Activated CD8-positive, alpha-beta T cell treated with anti-CD3 and anti-CD28 coated beads for 36 hours (primary cell): ENCODE results near the gene TXNDC17. TPM values are rescaled to one million over a fixed set of nuclear protein-coding genes. Genes with fewer than 3 reads are reported as not detected.
"Not testable (repeated sequence)": the region's sequence is repeated elsewhere in the genome, so short reads cannot be mapped to it uniquely, and the experiment has no call there.

Experiments
- ATAC-seq: fragments of 200-7000 bp; cut with Tn5 transposase; one replicate; pipeline ENCODE4 v1.10.0; 2021; ENCODE audit warnings: mild to moderate bottlenecking, moderate library complexity
- CTCF ChIA-PET: fragments of 350-600 bp; sonication (Branson Sonifier 250); formaldehyde crosslinking; loops from one replicate; lab custom pipeline; 2021; ENCODE audit warnings: antibody characterized with exemption; lab: Charles Lee
- POLR2A ChIA-PET: fragments of 350-600 bp; sonication (Branson Sonifier 250); formaldehyde crosslinking; loops from one replicate; lab custom pipeline; 2021; ENCODE audit warnings: antibody characterized with exemption; lab: Charles Lee
- DNase-seq: peaks from one replicate; pipeline ENCODE4 v3.0.0-alpha.2; 2020
- H3K27ac Mint-ChIP-seq: one replicate; pipeline ENCODE4 v1.8.0; 2021; ENCODE audit warnings: mild to moderate bottlenecking, mixed read lengths
- H3K27me3 Mint-ChIP-seq: one replicate; pipeline ENCODE4 v1.8.0; 2021; ENCODE audit warnings: mixed read lengths
- H3K36me3 Mint-ChIP-seq: one replicate; pipeline ENCODE4 v1.8.0; 2021; ENCODE audit warnings: low read depth, mixed read lengths
- H3K4me1 Mint-ChIP-seq: one replicate; pipeline ENCODE4 v1.8.0; 2021; ENCODE audit warnings: low read depth, mixed read lengths
- H3K4me3 Mint-ChIP-seq: one replicate; pipeline ENCODE4 v1.8.0; 2021; ENCODE audit warnings: mild to moderate bottlenecking, moderate library complexity, mixed read lengths
- H3K9me3 Mint-ChIP-seq: one replicate; pipeline ENCODE4 v1.8.0; 2021; ENCODE audit warnings: mixed read lengths
- CTCF ChIP-seq: fragments of 200-600 bp; IDR thresholded peaks from one replicate; pipeline ENCODE4 v1.8.0; 2022; ENCODE audit warnings: antibody characterized with exemption, mild to moderate bottlenecking
- intact Hi-C: fragments of 100-400 bp; cut with micrococcal nuclease; formaldehyde crosslinking; loops from one replicate; pipeline ENCODE4 v1.10.0; 2022
- total RNA-seq, 2 experiments: library from RNA; stranded (reverse); gene quantifications; one replicate each; pipeline ENCODE4 v1.2.3, GENCODE V29; 2021

Gene TXNDC17
- 100 to 1,000 TPM in 1 of 2 experiments, 10 to 100 TPM in 1; 100.0 to 103 TPM for total RNA-seq

- Mint-ChIP-seq H3K4me1 (peaks cover 58% of the 10 kb centered on the region), H3K9me3 (no peaks in the 10 kb centered on the region), H3K27ac (peak within 1 kb of the TSS; percentile 97), H3K27me3 (no peaks in the 10 kb centered on the region), H3K36me3 (peaks cover 37% of the 10 kb centered on the region), H3K4me3 (peak within 1 kb of the TSS; percentile 89)
- ChIA-PET CTCF (interaction anchor here (1.3 to 2.2 kb wide), 3 partner anchors 10 to 381 kb away, joined by 3 to 11 read pairs (median 4); partner anchors contain the start of genes C17orf100 and MED31), POLR2A (interaction anchor here (1.0 to 4.1 kb wide), 5 partner anchors 10 to 91 kb away, joined by 3 to 28 read pairs (median 5); partner anchors contain the start of genes C17orf100 and MED31)
- no peak for TF ChIP-seq CTCF
- ATAC-seq: peak; percentile 89
- intact Hi-C loops: loop anchor here (10.0 kb wide), 1 partner anchor 166 kb away; no protein-coding TSS in a partner anchor
- peak; percentile 97 for DNase-seq
Observed at GRCh38 chr17:6640536-6641246, at the start of gene TXNDC17, which contains the start of gene KIAA0753. Gene TXNDC17 (plus strand): TSS chr17:6641060. CDS start chr17:6641083, 23 bp downstream. Gene KIAA0753 (minus strand): TSS chr17:6640711. CDS start chr17:6635103, 5,608 bp downstream.

GRCh38 chr17:6591599-6592158, 49.2 kb upstream of the TXNDC17 start:
- ChIA-PET CTCF (no interaction called here), POLR2A (no interaction called here)
- intact Hi-C loops: no loop called here
- no peak for ATAC-seq
- peaks cover 58% of the 10 kb centered on the region for H3K36me3 Mint-ChIP-seq
- no peak for TF ChIP-seq CTCF
- DNase-seq: no peak
- no peaks in the 10 kb centered on the region for H3K27me3 Mint-ChIP-seq
- peak overlapping the region; percentile 17 for H3K27ac Mint-ChIP-seq
- H3K4me3 Mint-ChIP-seq: no peak overlapping the region
- H3K9me3 Mint-ChIP-seq: no peaks in the 10 kb centered on the region
- H3K4me1 Mint-ChIP-seq: peaks cover 5% of the 10 kb centered on the region

GRCh38 chr17:6592173-6592572, 48.7 kb upstream of the TXNDC17 start:
- H3K27ac Mint-ChIP-seq: peak overlapping the region; percentile 17
- peaks cover 5% of the 10 kb centered on the region for H3K4me1 Mint-ChIP-seq
- peaks cover 56% of the 10 kb centered on the region for H3K36me3 Mint-ChIP-seq
- no peak overlapping the region for H3K4me3 Mint-ChIP-seq
- no peaks in the 10 kb centered on the region for H3K9me3 Mint-ChIP-seq
- no peak for TF ChIP-seq CTCF
- CTCF ChIA-PET: no interaction called here
- intact Hi-C loops: no loop called here
- H3K27me3 Mint-ChIP-seq: no peaks in the 10 kb centered on the region
- POLR2A ChIA-PET: no interaction called here
- DNase-seq (no peak), ATAC-seq (peak; percentile 24)

GRCh38 chr17:6593371-6593770, 47.5 kb upstream of the TXNDC17 start:
- H3K9me3 Mint-ChIP-seq, POLR2A ChIA-PET, ATAC-seq, H3K27me3 Mint-ChIP-seq, intact Hi-C loops, DNase-seq, H3K4me1 Mint-ChIP-seq, CTCF ChIA-PET, H3K27ac Mint-ChIP-seq, H3K4me3 Mint-ChIP-seq: not testable (repeated sequence)
- H3K36me3 Mint-ChIP-seq: peaks cover 49% of the 10 kb centered on the region

- no peak for TF ChIP-seq CTCF
- intact Hi-C loops: no loop called here
- Mint-ChIP-seq H3K4me3 (no peak overlapping the region), H3K27me3 (no peaks in the 10 kb centered on the region), H3K4me1 (peaks cover 5% of the 10 kb centered on the region), H3K9me3 (no peaks in the 10 kb centered on the region), H3K36me3 (peaks cover 45% of the 10 kb centered on the region), H3K27ac (no peak overlapping the region)
- POLR2A ChIA-PET: no interaction called here
- CTCF ChIA-PET: no interaction called here
- no peak for ATAC-seq
- no peak for DNase-seq
Observed at GRCh38 chr17:6596081-6596480, 44.8 kb upstream of the TXNDC17 start.
